SK-N-SH (cell line): ENCODE data around the gene ARHGEF7. TPM values are rescaled to one million over a fixed set of nuclear protein-coding genes. Genes with fewer than 3 reads are reported as not detected.

Experiments
- CTCF ChIA-PET: fragments of 300-600, 350-600 bp; formaldehyde crosslinking; extraction: SDS; loops from one replicate; lab custom pipeline; 2021; lab: Yijun Ruan, JAX
- POLR2A ChIA-PET: fragments of 350-600 bp; sonication (Branson Sonifier 250); formaldehyde crosslinking; extraction: SDS; loops from one replicate; lab custom pipeline; 2020; ENCODE audit warnings: antibody characterized with exemption, inconsistent platforms; lab: Yijun Ruan, JAX
- DNase-seq: peaks from one replicate; pipeline ENCODE4 v3.0.0; 2012
- H2AFZ ChIP-seq: fragments of 200-600 bp; sonication (generic); 2 replicates; pipeline ENCODE4 v1.8.1; 2016; ENCODE audit warnings: antibody characterized with exemption, mild to moderate bottlenecking, low read depth
- H3F3A ChIP-seq: fragments of 200-600 bp; sonication (generic); replicated peaks from 2 replicates; pipeline ENCODE3; 2016; ENCODE audit warnings: antibody characterized with exemption, mild to moderate bottlenecking; ENCODE audit not compliant: insufficient read depth
- H3K27ac ChIP-seq, 2 experiments: fragments of 200-500 bp in 1 of 2; fragments of 200-600 bp in 1 of 2; sonication (Bioruptor generic) in 1 of 2; sonication (generic), shearing (Covaris generic) in 1 of 2; 2 replicates each; pipeline versions ENCODE4 v1.5.1 to v1.6.1; 2014 to 2016; ENCODE audit warnings: low read depth in 2 of 2, inconsistent platforms in 1 of 2, low read length in 1 of 2, mild to moderate bottlenecking in 1 of 2, mixed read lengths in 1 of 2
- H3K27me3 ChIP-seq: fragments of 200-600 bp; sonication (generic), shearing (Covaris generic); 2 replicates; pipeline ENCODE4 v1.6.1; 2016; ENCODE audit warnings: mixed run types; ENCODE audit not compliant: insufficient read depth
- H3K36me3 ChIP-seq, 2 experiments: fragments of 200-500 bp in 1 of 2; fragments of 200-600 bp in 1 of 2; sonication (Bioruptor generic) in 1 of 2; sonication (generic) in 1 of 2; replicated peaks in 1 of 2; 2 replicates each; pipeline versions ENCODE3 to v1.5.1; 2014 to 2016; ENCODE audit warnings: low read length in 1 of 2, mild to moderate bottlenecking in 1 of 2; ENCODE audit not compliant: insufficient read depth in 2 of 2, control insufficient read depth in 1 of 2
- H3K4me1 ChIP-seq, 2 experiments: fragments of 200-500 bp in 1 of 2; fragments of 200-600 bp in 1 of 2; sonication (Bioruptor generic) in 1 of 2; sonication (generic), shearing (Covaris generic) in 1 of 2; 2 replicates each; pipeline versions ENCODE4 v1.5.1 to v1.6.1; 2014 to 2016; ENCODE audit warnings: low read depth in 1 of 2, low read length in 1 of 2, mixed run types in 1 of 2; ENCODE audit not compliant: insufficient read depth in 2 of 2, control insufficient read depth in 1 of 2
- H3K4me2 ChIP-seq: fragments of 200-600 bp; sonication (generic), shearing (Covaris generic); 2 replicates; pipeline ENCODE4 v1.6.1; 2017; ENCODE audit warnings: mixed run types
- H3K4me3 ChIP-seq, 2 experiments: fragments of 200-500 bp in 1 of 2; fragments of 200-600 bp in 1 of 2; sonication (Bioruptor generic) in 1 of 2; sonication (generic), shearing (Covaris generic) in 1 of 2; 2 replicates each; pipeline versions ENCODE4 v1.5.1 to v1.8.1; 2014 to 2016; ENCODE audit warnings: low read depth in 2 of 2, inconsistent platforms in 1 of 2, low read length in 1 of 2, mild to moderate bottlenecking in 1 of 2, mixed read lengths in 1 of 2, moderate library complexity in 1 of 2
- H3K79me2 ChIP-seq: fragments of 200-600 bp; sonication (generic); 2 replicates; pipeline ENCODE4 v1.8.1; 2017; ENCODE audit warnings: mild to moderate bottlenecking; ENCODE audit not compliant: insufficient read depth
- H3K9ac ChIP-seq: fragments of 200-600 bp; sonication (generic); 2 replicates; pipeline ENCODE4 v1.6.1; 2017; ENCODE audit warnings: mixed run types
- H3K9me2 ChIP-seq: fragments of 200-600 bp; sonication (generic); 2 replicates; pipeline ENCODE4 v1.6.1; 2017; ENCODE audit warnings: mixed run types
- H3K9me3 ChIP-seq: fragments of 200-600 bp; sonication (generic); 2 replicates; pipeline ENCODE4 v1.6.1; 2017; ENCODE audit warnings: mixed run types, mild to moderate bottlenecking, moderate library complexity
- H4K20me1 ChIP-seq: fragments of 200-600 bp; sonication (generic); 2 replicates; pipeline ENCODE4 v1.6.1; 2017; ENCODE audit warnings: mild to moderate bottlenecking, mixed run types; ENCODE audit not compliant: insufficient read depth
- CHD2 ChIP-seq: fragments of 150-350 bp; IDR thresholded peaks from 2 replicates; pipeline ENCODE4 v1.6.1; 2018; ENCODE audit warnings: low read length; ENCODE audit not compliant: partially characterized antibody
- ELF1 ChIP-seq: IDR thresholded peaks from 2 replicates; pipeline ENCODE4 v1.4.0; 2012
- FOSL2 ChIP-seq: IDR thresholded peaks from 2 replicates; pipeline ENCODE4 v1.4.0; 2012; ENCODE audit warnings: low read depth, mild to moderate bottlenecking, moderate library complexity, borderline replicate concordance
- FOXJ3 ChIP-seq: sonication (generic); formaldehyde crosslinking; IDR thresholded peaks from 2 replicates; pipeline ENCODE4 v1.5.1; 2020; ENCODE audit warnings: mild to moderate bottlenecking, missing genetic modification reagents
- FOXM1 ChIP-seq: IDR thresholded peaks from 2 replicates; pipeline ENCODE4 v1.4.0; 2012; ENCODE audit warnings: low read depth, mild to moderate bottlenecking
- GABPA ChIP-seq: IDR thresholded peaks from 2 replicates; pipeline ENCODE4 v1.4.0; 2012; ENCODE audit warnings: low read depth, mild to moderate bottlenecking
- GATA2 ChIP-seq: sonication (generic); formaldehyde crosslinking; IDR thresholded peaks from 2 replicates; pipeline ENCODE4 v1.5.0; 2020; ENCODE audit warnings: mild to moderate bottlenecking, missing genetic modification reagents
- JUND ChIP-seq: IDR thresholded peaks from 2 replicates; pipeline ENCODE4 v1.4.0; 2012
- POLR2AphosphoS5 ChIP-seq: IDR thresholded peaks from 2 replicates; pipeline ENCODE4 v1.6.1; 2012; ENCODE audit warnings: low read depth, low read length
- RAD21 ChIP-seq: IDR thresholded peaks from 2 replicates; pipeline ENCODE4 v1.6.1; 2012; ENCODE audit warnings: mild to moderate bottlenecking, low read length
- RFX5 ChIP-seq: IDR thresholded peaks from 2 replicates; pipeline ENCODE4 v1.6.1; 2012; ENCODE audit warnings: mild to moderate bottlenecking, improper control_type of control experiment, low read length
- RXRA ChIP-seq: IDR thresholded peaks from 2 replicates; pipeline ENCODE4 v1.4.0; 2012; ENCODE audit warnings: low read depth, mild to moderate bottlenecking, borderline replicate concordance
- SMC3 ChIP-seq: IDR thresholded peaks from 2 replicates; pipeline ENCODE4 v1.6.1; 2012; ENCODE audit warnings: low read depth, low read length, improper control_type of control experiment
- TAF1 ChIP-seq: IDR thresholded peaks from 2 replicates; pipeline ENCODE4 v1.6.1; 2012; ENCODE audit warnings: low read depth, mild to moderate bottlenecking, low read length, moderate library complexity, borderline replicate concordance
- TCF12 ChIP-seq: IDR thresholded peaks from 2 replicates; pipeline ENCODE4 v1.4.0; 2012
- TEAD4 ChIP-seq: IDR thresholded peaks from 2 replicates; pipeline ENCODE4 v1.4.0; 2012; ENCODE audit warnings: mild to moderate bottlenecking, borderline replicate concordance; ENCODE audit not compliant: insufficient read depth
- YY1 ChIP-seq: IDR thresholded peaks from 2 replicates; pipeline ENCODE4 v1.4.0; 2012; ENCODE audit warnings: low read depth, mild to moderate bottlenecking
- ZBTB33 ChIP-seq: IDR thresholded peaks from 2 replicates; pipeline ENCODE4 v1.4.0; 2012; ENCODE audit warnings: low read depth, borderline replicate concordance
- WGBS: methylation state at CpG from one replicate; pipeline ENCODE4 v1.1.6; 2017; ENCODE audit warnings: low lambda C conversion rate; 5-methylcytosine and 5-hydroxymethylcytosine counted together
- polyA plus RNA-seq, 3 experiments: library from polyadenylated mRNA; depleted of rRNA; stranded (reverse); fragments of >200 nt; gene quantifications; 2 replicates each; pipeline ENCODE4 v1.2.3, GENCODE V29; 2012
- TF ChIP-seq, protein P1 (sequence below): fragments of 150-350 bp; IDR thresholded peaks from 2 replicates; pipeline ENCODE4 v1.6.1; 2017; ENCODE audit warnings: antibody characterized with exemption, low read length, low read depth, borderline replicate concordance
- TF ChIP-seq, protein P2 (sequence below): IDR thresholded peaks from 2 replicates; pipeline ENCODE4; 2012
- TF ChIP-seq, protein P3 (sequence below): fragments of 150-350 bp; IDR thresholded peaks from 2 replicates; pipeline ENCODE4 v1.6.1; 2016; ENCODE audit warnings: mild to moderate bottlenecking, low read depth, low read length
- TF ChIP-seq, protein P4 (sequence below): IDR thresholded peaks from 2 replicates; pipeline ENCODE4 v1.4.0; 2012; ENCODE audit warnings: low read depth, borderline replicate concordance
- TF ChIP-seq, protein P5 (sequence below): IDR thresholded peaks from 2 replicates; pipeline ENCODE4 v1.4.0; 2012; ENCODE audit warnings: low read depth

The ARHGEF7 gene
- polyA plus RNA-seq, 1 of the 3 experiments (the other 2 are of a cell fraction) = 21.6 TPM

DNA sequence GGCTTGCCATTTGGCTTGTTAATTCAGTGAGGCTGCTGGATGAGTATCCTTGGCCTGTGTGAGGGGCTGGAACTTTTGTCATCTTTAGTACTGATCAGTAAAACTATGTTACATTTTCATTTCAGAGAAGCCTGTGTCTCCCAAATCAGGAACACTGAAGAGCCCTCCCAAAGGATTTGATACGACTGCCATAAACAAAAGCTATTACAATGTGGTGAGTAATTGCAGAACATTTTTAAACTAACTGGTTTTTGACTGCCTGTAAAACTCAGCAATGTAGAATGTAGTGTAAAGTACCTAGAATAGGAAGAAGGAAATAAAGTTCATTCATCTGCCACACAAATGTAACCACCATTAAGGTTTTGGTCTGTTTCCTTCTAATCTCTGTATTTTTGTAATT is 118.0 kb downstream of the ARHGEF7 start:
- ChIA-PET POLR2A (no interaction called here), CTCF (no interaction called here)
- no peak overlapping the region for H2AFZ ChIP-seq
- H3K36me3 ChIP-seq = peaks cover 29 to 48% of the 10 kb centered on the region in 2 experiments
- DNase-seq = no peak
- H3K79me2 ChIP-seq = peaks cover 20% of the 10 kb centered on the region; the same call in 1 of the 2 replicates
- no peaks in the 10 kb centered on the region for H3K9me2 ChIP-seq
- H3K9me3 ChIP-seq = no peaks in the 10 kb centered on the region
- H3K4me1 ChIP-seq = peaks cover 0 to 10% of the 10 kb centered on the region in 2 experiments; a peak in 1 of 4 replicates
- H3K4me3 ChIP-seq = no peak overlapping the region
- no peaks in the 10 kb centered on the region for H3K27me3 ChIP-seq
- WGBS = 90% methylated on average over 1 of the region's 1 CpG
- peaks cover 4% of the 10 kb centered on the region for H4K20me1 ChIP-seq
- no peaks in the 10 kb centered on the region for H3F3A ChIP-seq
- H3K9ac ChIP-seq = no peak overlapping the region
- H3K27ac ChIP-seq = no peak overlapping the region
- H3K4me2 ChIP-seq = no peak overlapping the region
- TF ChIP-seq ELF1 (no peak), SMC3 (no peak), FOSL2 (no peak), RAD21 (no peak), YY1 (no peak), GATA2 (no peak), RFX5 (no peak), POLR2AphosphoS5 (no peak), TAF1 (no peak)
- TF ChIP-seq, protein P1, sequence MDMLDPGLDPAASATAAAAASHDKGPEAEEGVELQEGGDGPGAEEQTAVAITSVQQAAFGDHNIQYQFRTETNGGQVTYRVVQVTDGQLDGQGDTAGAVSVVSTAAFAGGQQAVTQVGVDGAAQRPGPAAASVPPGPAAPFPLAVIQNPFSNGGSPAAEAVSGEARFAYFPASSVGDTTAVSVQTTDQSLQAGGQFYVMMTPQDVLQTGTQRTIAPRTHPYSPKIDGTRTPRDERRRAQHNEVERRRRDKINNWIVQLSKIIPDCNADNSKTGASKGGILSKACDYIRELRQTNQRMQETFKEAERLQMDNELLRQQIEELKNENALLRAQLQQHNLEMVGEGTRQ = no peak
- TF ChIP-seq, all 33 proteins: peak for 0

DNA sequence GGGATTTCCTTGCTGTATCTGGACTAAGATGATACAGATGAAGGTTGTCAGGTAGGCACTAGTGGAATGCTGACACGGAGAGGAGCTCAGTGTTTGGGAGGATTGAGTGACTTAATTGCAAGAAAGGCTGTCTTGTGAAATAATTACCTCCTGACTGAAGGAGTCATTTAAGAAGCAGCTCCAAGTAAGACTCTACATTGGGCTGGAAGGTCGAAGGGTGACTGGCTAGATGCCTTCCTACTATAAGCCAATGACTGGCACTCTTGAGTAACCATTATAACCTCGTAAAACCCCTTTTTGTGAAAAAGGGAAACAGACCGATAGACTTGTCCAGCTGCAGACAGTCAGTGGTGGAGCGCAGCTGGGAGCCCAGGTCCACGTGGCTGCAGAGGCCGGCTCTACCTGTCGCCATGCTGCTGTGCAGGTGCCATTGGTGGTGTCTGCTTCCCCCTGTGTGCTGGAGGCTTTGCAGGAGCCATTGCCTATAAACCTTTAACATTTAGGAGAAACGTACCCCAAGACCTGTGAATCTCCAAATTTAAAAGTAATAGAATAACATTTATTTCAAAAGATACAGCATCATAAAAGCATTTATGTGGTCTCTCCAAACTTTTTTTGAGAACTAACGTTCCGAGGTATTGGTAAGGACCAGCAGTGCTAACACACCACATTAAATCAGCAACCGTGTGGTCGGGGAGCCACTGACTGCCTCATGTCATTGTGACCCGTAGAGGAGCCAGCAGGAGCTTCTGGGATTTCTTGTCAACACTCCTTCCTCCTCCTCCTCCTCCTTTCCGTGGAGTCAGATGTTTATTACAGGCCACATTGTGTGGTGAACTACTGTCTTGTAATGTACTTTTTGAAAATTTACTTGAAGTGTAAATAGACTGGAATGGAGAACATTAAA is 124.9 kb downstream of the ARHGEF7 start:
- Histone ChIP-seq H3K4me2 (no peak overlapping the region), H3K4me3 (no peak overlapping the region), H3K9me2 (no peaks in the 10 kb centered on the region), H2AFZ (no peak overlapping the region), H3K27me3 (no peaks in the 10 kb centered on the region), H3K79me2 (peaks cover 13% of the 10 kb centered on the region), H3K9ac (no peak overlapping the region), H3K36me3 (peaks cover 43 to 45% of the 10 kb centered on the region in 2 experiments), H3K4me1 (no peaks in the 10 kb centered on the region; a peak in 1 of 4 replicates), H3K9me3 (no peaks in the 10 kb centered on the region), H3K27ac (no peak overlapping the region), H3F3A (no peaks in the 10 kb centered on the region), H4K20me1 (no peaks in the 10 kb centered on the region)
- CTCF ChIA-PET = interaction anchor here (1.3 kb wide), 1 partner anchor 172 kb away, joined by 3 read pairs; no protein-coding TSS in a partner anchor
- DNase-seq = no peak
- POLR2A ChIA-PET = no interaction called here
- WGBS = 90% methylated on average over 15 of the region's 15 CpGs
- TF ChIP-seq, protein P2, sequence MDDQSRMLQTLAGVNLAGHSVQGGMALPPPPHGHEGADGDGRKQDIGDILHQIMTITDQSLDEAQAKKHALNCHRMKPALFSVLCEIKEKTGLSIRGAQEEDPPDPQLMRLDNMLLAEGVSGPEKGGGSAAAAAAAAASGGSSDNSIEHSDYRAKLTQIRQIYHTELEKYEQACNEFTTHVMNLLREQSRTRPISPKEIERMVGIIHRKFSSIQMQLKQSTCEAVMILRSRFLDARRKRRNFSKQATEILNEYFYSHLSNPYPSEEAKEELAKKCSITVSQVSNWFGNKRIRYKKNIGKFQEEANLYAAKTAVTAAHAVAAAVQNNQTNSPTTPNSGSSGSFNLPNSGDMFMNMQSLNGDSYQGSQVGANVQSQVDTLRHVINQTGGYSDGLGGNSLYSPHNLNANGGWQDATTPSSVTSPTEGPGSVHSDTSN = no peak
- TF ChIP-seq SMC3 = no peak
- no peak for TF ChIP-seq RAD21
- TF ChIP-seq GABPA = no peak
- TF ChIP-seq RXRA = no peak
- no peak for TF ChIP-seq JUND
- no peak for TF ChIP-seq CHD2
- no peak for TF ChIP-seq ELF1
- TF ChIP-seq FOXM1 = no peak
- no peak for TF ChIP-seq TCF12
- TF ChIP-seq, protein P3, sequence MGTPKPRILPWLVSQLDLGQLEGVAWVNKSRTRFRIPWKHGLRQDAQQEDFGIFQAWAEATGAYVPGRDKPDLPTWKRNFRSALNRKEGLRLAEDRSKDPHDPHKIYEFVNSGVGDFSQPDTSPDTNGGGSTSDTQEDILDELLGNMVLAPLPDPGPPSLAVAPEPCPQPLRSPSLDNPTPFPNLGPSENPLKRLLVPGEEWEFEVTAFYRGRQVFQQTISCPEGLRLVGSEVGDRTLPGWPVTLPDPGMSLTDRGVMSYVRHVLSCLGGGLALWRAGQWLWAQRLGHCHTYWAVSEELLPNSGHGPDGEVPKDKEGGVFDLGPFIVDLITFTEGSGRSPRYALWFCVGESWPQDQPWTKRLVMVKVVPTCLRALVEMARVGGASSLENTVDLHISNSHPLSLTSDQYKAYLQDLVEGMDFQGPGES = no peak
- TF ChIP-seq TEAD4 = no peak
- TF ChIP-seq, protein P4, sequence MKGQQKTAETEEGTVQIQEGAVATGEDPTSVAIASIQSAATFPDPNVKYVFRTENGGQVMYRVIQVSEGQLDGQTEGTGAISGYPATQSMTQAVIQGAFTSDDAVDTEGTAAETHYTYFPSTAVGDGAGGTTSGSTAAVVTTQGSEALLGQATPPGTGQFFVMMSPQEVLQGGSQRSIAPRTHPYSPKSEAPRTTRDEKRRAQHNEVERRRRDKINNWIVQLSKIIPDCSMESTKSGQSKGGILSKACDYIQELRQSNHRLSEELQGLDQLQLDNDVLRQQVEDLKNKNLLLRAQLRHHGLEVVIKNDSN = no peak
- TF ChIP-seq, protein P5, sequence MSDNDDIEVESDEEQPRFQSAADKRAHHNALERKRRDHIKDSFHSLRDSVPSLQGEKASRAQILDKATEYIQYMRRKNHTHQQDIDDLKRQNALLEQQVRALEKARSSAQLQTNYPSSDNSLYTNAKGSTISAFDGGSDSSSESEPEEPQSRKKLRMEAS = no peak
- TF ChIP-seq FOXJ3 (CRISPR knock-in tag) = no peak
- TF ChIP-seq ZBTB33 = no peak
